Measurements from ENCODE around the gene PRKCE.

Gene PRKCE

DNA sequence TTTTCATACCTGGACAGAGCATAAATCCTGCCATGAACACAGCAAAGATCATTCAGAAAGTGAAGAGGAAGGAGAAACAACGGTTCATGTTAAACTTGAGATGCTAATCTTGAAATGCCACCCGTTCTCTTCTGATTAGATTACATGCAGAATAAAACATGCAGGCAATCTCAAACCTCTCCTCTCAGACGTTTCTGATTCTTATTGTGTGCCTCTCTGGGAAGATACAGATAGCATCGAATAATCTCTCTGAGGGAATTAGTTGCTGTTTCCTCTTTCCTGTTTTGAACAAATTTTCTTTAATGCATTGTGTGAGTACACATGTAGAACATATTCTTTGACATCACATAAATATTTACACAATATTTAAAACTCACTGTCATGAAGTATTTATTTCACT is 313.4 kb downstream of the PRKCE start:
- TF ChIP-seq CTCF (IDR thresholded peaks at IDR 0.05; ENCODE audit: borderline replicate concordance, control extremely low read depth, extremely low read depth, insufficient read depth, missing control alignments), result no peak
- in situ Hi-C loops (cut with MboI; ENCODE audit: low sequenced_read_pairs, unreplicated experiment), result no loop called here
- DNase-seq (ENCODE audit: low spot score), result no peak

- in situ Hi-C loops (cut with MboI; ENCODE audit: low sequenced_read_pairs, unreplicated experiment), result no loop called here
- no peak for TF ChIP-seq CTCF (IDR thresholded peaks at IDR 0.05; ENCODE audit: borderline replicate concordance, control extremely low read depth, extremely low read depth, insufficient read depth, missing control alignments)
- DNase-seq (ENCODE audit: low spot score), result no peak
Observed at GRCh38 chr2:45965871-45966498, 314.5 kb downstream of the PRKCE start.

GRCh38 chr2:45968946-45969584 is 317.6 kb downstream of the PRKCE start:
- no peak for DNase-seq (ENCODE audit: low spot score)
- in situ Hi-C loops (cut with MboI; ENCODE audit: low sequenced_read_pairs, unreplicated experiment), result no loop called here
- no peak for TF ChIP-seq CTCF (IDR thresholded peaks at IDR 0.05; ENCODE audit: borderline replicate concordance, control extremely low read depth, extremely low read depth, insufficient read depth, missing control alignments)

- peak; percentile 2 for DNase-seq (ENCODE audit: low spot score)
- in situ Hi-C loops (cut with MboI; ENCODE audit: low sequenced_read_pairs, unreplicated experiment), result no loop called here
- TF ChIP-seq CTCF (IDR thresholded peaks at IDR 0.05; ENCODE audit: borderline replicate concordance, control extremely low read depth, extremely low read depth, insufficient read depth, missing control alignments), result no peak
Observed at GRCh38 chr2:45973426-45973825, 322.0 kb downstream of the PRKCE start.

DNA sequence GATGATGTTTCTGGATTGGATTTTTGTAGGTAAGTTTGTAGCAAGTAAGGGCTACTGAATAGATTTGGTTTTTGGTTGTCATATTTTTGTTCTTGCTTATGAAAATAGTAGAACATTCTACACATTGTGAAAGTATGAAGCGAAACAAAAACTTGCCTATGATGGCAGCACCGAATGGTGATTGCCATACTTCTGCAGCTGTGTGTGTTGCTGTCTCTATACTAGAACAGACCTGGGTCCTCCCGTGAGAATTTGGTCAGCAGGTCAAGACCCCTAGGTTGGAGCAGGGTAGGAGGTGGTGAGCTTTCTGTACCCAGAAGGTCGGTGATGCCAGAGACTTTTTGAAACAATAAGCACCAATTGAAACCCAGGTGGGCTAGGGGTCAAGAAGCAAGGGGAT is 322.6 kb downstream of the PRKCE start:
- in situ Hi-C loops (cut with MboI; ENCODE audit: low sequenced_read_pairs, unreplicated experiment), result no loop called here
- DNase-seq (ENCODE audit: low spot score), result peak; percentile 48
- no peak for TF ChIP-seq CTCF (IDR thresholded peaks at IDR 0.05; ENCODE audit: borderline replicate concordance, control extremely low read depth, extremely low read depth, insufficient read depth, missing control alignments)

- DNase-seq (ENCODE audit: low spot score), result peak; percentile 83
- in situ Hi-C loops (cut with MboI; ENCODE audit: low sequenced_read_pairs, unreplicated experiment), result no loop called here
- no peak for TF ChIP-seq CTCF (IDR thresholded peaks at IDR 0.05; ENCODE audit: borderline replicate concordance, control extremely low read depth, extremely low read depth, insufficient read depth, missing control alignments)
Observed at GRCh38 chr2:45974762-45975408, 323.4 kb downstream of the PRKCE start.
